22Rv1 (cell line): ENCODE data around the gene SP140.

Source experiments
- ZFX ChIP-seq: fragments of 450-650 bp; IDR thresholded peaks from 2 replicates; pipeline ENCODE4 v1.6.1; 2017; ENCODE audit warnings: antibody characterized with exemption, borderline replicate concordance
- TF ChIP-seq, protein P1 (sequence below): fragments of 450-650 bp; IDR thresholded peaks from 2 replicates; pipeline ENCODE4 v1.5.1; 2017; ENCODE audit warnings: mild to moderate bottlenecking

DNA sequence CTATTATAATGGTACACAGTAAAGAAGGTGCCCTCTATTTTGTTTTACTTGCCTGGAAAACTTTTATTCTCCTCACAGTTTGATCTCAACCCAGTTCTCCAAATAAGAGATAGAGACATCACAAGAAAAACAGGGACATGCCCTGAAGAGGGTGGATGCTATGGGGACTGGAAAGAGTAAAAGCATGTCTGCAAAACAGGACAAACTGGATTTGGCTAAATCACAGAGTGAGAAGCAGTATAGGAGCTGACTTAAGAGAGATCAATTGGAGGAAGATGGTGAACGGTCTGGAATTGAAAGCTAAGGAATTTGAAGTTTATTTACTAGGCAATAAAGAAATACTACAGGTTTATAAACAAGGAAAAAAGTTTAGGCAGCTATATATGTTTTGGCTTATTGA is 134.5 kb downstream of the SP140 start:
- TF ChIP-seq, protein P1, sequence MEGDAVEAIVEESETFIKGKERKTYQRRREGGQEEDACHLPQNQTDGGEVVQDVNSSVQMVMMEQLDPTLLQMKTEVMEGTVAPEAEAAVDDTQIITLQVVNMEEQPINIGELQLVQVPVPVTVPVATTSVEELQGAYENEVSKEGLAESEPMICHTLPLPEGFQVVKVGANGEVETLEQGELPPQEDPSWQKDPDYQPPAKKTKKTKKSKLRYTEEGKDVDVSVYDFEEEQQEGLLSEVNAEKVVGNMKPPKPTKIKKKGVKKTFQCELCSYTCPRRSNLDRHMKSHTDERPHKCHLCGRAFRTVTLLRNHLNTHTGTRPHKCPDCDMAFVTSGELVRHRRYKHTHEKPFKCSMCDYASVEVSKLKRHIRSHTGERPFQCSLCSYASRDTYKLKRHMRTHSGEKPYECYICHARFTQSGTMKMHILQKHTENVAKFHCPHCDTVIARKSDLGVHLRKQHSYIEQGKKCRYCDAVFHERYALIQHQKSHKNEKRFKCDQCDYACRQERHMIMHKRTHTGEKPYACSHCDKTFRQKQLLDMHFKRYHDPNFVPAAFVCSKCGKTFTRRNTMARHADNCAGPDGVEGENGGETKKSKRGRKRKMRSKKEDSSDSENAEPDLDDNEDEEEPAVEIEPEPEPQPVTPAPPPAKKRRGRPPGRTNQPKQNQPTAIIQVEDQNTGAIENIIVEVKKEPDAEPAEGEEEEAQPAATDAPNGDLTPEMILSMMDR, result no peak
- TF ChIP-seq ZFX, result no peak
